Lung (tissue), 12 donors: ENCODE data around the gene PRSS1. TPM values are rescaled to one million over a fixed set of nuclear protein-coding genes. Genes with fewer than 3 reads are reported as not detected.

ENCODE experiments used
- ATAC-seq: fragments of 200-7000 bp; cut with Tn5 transposase; one replicate; pipeline ENCODE4 v1.9.1; 2020; ENCODE audit warnings: moderate number of reproducible peaks; ENCODE audit not compliant: insufficient read depth, low FRiP score
- DNase-seq, 3 donors: peaks; one replicate each; pipeline ENCODE4 v3.0.0-alpha.2; 2013 to 2017
- H3K27ac ChIP-seq, 2 donors: one replicate each; pipeline ENCODE4 v1.5.1; 2013; ENCODE audit warnings: mild to moderate bottlenecking in 2 of 2, moderate library complexity in 2 of 2, control low read depth in 1 of 2, inconsistent platforms in 1 of 2, low read depth in 1 of 2, low read length in 1 of 2
- H3K27me3 ChIP-seq, 3 donors: one replicate each; pipeline ENCODE4 v1.5.1; 2013; ENCODE audit warnings: low read length in 2 of 3; ENCODE audit not compliant: control insufficient read depth in 3 of 3, insufficient read depth in 3 of 3
- H3K36me3 ChIP-seq, 4 donors: one replicate each; pipeline ENCODE4 v1.5.1; 2013; ENCODE audit warnings: low read length in 4 of 4, mild to moderate bottlenecking in 1 of 4, moderate library complexity in 1 of 4; ENCODE audit not compliant: control insufficient read depth in 4 of 4, insufficient read depth in 4 of 4
- H3K4me1 ChIP-seq, 5 donors: one replicate each; pipeline ENCODE4 v1.5.1; 2013; ENCODE audit warnings: low read length in 5 of 5, mild to moderate bottlenecking in 2 of 5, moderate library complexity in 1 of 5; ENCODE audit not compliant: control insufficient read depth in 5 of 5, insufficient read depth in 5 of 5
- H3K4me3 ChIP-seq: one replicate; pipeline ENCODE4 v1.5.1; 2013; ENCODE audit warnings: mild to moderate bottlenecking, control low read depth, moderate library complexity
- H3K9ac ChIP-seq, 2 donors: one replicate each; pipeline ENCODE4 v1.5.1; 2013; ENCODE audit warnings: low read length in 2 of 2, control low read depth in 1 of 2; ENCODE audit not compliant: insufficient read depth in 1 of 2
- H3K9me3 ChIP-seq, 4 donors: one replicate each; pipeline ENCODE4 v1.5.1; 2013; ENCODE audit warnings: low read length in 3 of 4, mild to moderate bottlenecking in 1 of 4, moderate library complexity in 1 of 4; ENCODE audit not compliant: control insufficient read depth in 4 of 4, insufficient read depth in 3 of 4
- CTCF ChIP-seq: IDR thresholded peaks from 2 replicates; pipeline ENCODE4 v1.5.1; 2012; ENCODE audit warnings: mild to moderate bottlenecking; ENCODE audit errors: control extremely low read depth, extremely low read depth
- WGBS, 2 donors: extraction: QIAGEN DNeasy Blood & Tissue Kit; methylation state at CpG; one replicate each; pipeline ENCODE4 v1.1.7; 2013; 5-methylcytosine and 5-hydroxymethylcytosine counted together
- polyA plus RNA-seq, 2 donors: library from polyadenylated mRNA; stranded (reverse); fragments of 200-250 nt; gene quantifications; one replicate each; pipeline ENCODE4 v1.2.1, GENCODE V29; 2013
- total RNA-seq, 2 donors: library from RNA; depleted of rRNA in 1 of 2; stranded (reverse); fragments of >200 nt in 1 of 2; gene quantifications; one replicate each; pipeline ENCODE4 v1.2.1, GENCODE V29; 2014 to 2021
- donor health status: control.
- donor health status: control.
- donor health status: Bipolar disorder and iron deficiency.
- donor health status: healthy.
- donor health status: DM: yes; HTN: yes; CAD: no.

Gene PRSS1
- total and polyA plus RNA-seq, 4 donors = 0.41 to 16.8 (median 1.1) TPM; not detected in 1

GRCh38 chr7:142709921-142710320, 39.4 kb upstream of the PRSS1 start:
- H3K27me3 ChIP-seq = no peaks in the 10 kb centered on the region
- no peak for DNase-seq
- H3K9ac ChIP-seq = no peak overlapping the region
- TF ChIP-seq CTCF = no peak
- H3K9me3 ChIP-seq = no peaks in the 10 kb centered on the region
- no peak for ATAC-seq
- H3K36me3 ChIP-seq = no peaks in the 10 kb centered on the region
- H3K4me3 ChIP-seq = no peak overlapping the region
- no peak overlapping the region for H3K27ac ChIP-seq
- H3K4me1 ChIP-seq = no peaks in the 10 kb centered on the region
- 52 to 59% methylated on average over 6 of the region's 6 CpGs for WGBS, 2 donors

GRCh38 chr7:142711196-142711595, 38.1 kb upstream of the PRSS1 start:
- H3K4me1 ChIP-seq = no peaks in the 10 kb centered on the region
- H3K27me3 ChIP-seq = no peaks in the 10 kb centered on the region
- no peak for ATAC-seq
- 29 to 51% methylated on average over 2 of the region's 2 CpGs for WGBS, 2 donors
- DNase-seq = no peak
- H3K36me3 ChIP-seq = no peaks in the 10 kb centered on the region
- no peak overlapping the region for H3K4me3 ChIP-seq
- H3K27ac ChIP-seq = no peak overlapping the region
- TF ChIP-seq CTCF = no peak
- H3K9ac ChIP-seq = no peak overlapping the region
- H3K9me3 ChIP-seq = peaks cover 0 to 3% (median 0%) of the 10 kb centered on the region in 4 donors

DNA sequence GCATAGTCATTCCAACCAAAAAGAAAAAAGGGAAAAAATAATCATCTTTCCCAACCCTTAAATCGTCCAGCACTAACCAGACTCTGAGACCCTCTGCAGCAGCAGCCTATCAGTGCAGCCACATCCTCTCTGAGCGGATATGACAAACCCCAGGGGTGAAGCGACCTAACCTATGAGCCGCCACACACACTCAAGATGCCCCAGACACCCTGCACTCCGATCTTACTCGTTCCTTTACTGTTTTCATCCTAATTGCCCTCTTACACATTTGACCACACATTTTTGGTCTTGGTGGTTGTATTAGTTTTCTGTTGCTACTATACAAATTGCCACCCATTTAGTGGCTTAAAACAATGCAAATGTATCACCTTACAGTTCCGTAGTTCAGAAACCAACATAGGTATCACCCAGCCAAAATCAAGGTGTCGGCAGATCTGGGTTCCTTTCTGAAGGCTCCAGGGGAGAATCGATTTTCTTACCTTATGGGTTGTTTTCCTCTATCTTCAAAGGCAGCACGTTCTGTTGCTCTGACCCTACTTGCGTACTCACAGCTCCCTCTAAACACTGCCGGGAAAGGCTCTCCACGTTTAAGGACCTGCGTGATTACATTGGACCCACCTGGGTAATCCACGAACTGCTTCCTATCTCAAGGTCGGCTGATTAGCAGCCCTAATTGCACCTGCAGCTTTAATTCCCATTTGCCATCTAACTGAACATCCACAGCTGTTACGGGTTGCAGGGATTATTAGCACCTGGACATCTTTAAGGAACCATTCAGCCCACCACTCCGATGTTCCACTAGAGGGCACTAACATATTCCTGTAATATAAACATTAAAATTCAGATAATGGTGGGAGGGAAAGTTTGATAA, 37.3 kb upstream of the PRSS1 start:
- 53 to 56% methylated on average over 18 of the region's 18 CpGs for WGBS, 2 donors
- TF ChIP-seq CTCF = no peak
- no peak for DNase-seq

More for the DNA sequence above, 37.3 kb upstream of the PRSS1 start:
- Histone ChIP-seq H3K9ac (no peak overlapping the region), H3K27me3 (no peaks in the 10 kb centered on the region), H3K36me3 (no peaks in the 10 kb centered on the region), H3K4me3 (no peak overlapping the region), H3K9me3 (peaks cover 0 to 3% (median 0%) of the 10 kb centered on the region in 4 donors), H3K27ac (no peak overlapping the region), H3K4me1 (no peaks in the 10 kb centered on the region)
- no peak for ATAC-seq
